22Rv1 (cell line): ENCODE data around the gene KRT24.

Experiments
- CTCF ChIP-seq: fragments of 450-650 bp; IDR thresholded peaks from 2 replicates; pipeline ENCODE4 v1.5.1; 2017; ENCODE audit warnings: mild to moderate bottlenecking
- ZFX ChIP-seq: fragments of 450-650 bp; IDR thresholded peaks from 2 replicates; pipeline ENCODE4 v1.6.1; 2017; ENCODE audit warnings: antibody characterized with exemption, borderline replicate concordance

- no peak for TF ChIP-seq CTCF
- no peak for TF ChIP-seq ZFX
Measured at GRCh38 chr17:40717776-40718175, 14.2 kb upstream of the KRT24 start.
